Measurements from ENCODE around the gene CD2AP.

GRCh38 chr6:47579040-47579439, 101.5 kb downstream of the CD2AP start:
- TF ChIP-seq CTCF (IDR thresholded peaks at IDR 0.05), result no peak
- TF ChIP-seq POLR2AphosphoS5 (IDR thresholded peaks at IDR 0.05), result no peak

All from breast epithelium (tissue), 3 donors.